ENCODE data around the gene GPC6.

The GPC6 gene

GRCh38 chr13:93899981-93900380 is 673.4 kb downstream of the GPC6 start:
- in situ Hi-C loops (cut with MboI; ENCODE audit: low pct_unique_long_range_greater_than_20kb, low sequenced_read_pairs, unreplicated experiment), result no loop called here
- DNase-seq (ENCODE audit: low spot score), result no peak
- TF ChIP-seq, protein P1, sequence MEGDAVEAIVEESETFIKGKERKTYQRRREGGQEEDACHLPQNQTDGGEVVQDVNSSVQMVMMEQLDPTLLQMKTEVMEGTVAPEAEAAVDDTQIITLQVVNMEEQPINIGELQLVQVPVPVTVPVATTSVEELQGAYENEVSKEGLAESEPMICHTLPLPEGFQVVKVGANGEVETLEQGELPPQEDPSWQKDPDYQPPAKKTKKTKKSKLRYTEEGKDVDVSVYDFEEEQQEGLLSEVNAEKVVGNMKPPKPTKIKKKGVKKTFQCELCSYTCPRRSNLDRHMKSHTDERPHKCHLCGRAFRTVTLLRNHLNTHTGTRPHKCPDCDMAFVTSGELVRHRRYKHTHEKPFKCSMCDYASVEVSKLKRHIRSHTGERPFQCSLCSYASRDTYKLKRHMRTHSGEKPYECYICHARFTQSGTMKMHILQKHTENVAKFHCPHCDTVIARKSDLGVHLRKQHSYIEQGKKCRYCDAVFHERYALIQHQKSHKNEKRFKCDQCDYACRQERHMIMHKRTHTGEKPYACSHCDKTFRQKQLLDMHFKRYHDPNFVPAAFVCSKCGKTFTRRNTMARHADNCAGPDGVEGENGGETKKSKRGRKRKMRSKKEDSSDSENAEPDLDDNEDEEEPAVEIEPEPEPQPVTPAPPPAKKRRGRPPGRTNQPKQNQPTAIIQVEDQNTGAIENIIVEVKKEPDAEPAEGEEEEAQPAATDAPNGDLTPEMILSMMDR (IDR thresholded peaks at IDR 0.05; ENCODE audit: extremely low read depth, insufficient read depth, missing control alignments), result no peak

- no peak for DNase-seq (ENCODE audit: low spot score)
- TF ChIP-seq, protein P1 (IDR thresholded peaks at IDR 0.05; ENCODE audit: extremely low read depth, insufficient read depth, missing control alignments), result no peak
- in situ Hi-C loops (cut with MboI; ENCODE audit: low pct_unique_long_range_greater_than_20kb, low sequenced_read_pairs, unreplicated experiment), result no loop called here
Measured at GRCh38 chr13:93900731-93901130, 674.1 kb downstream of the GPC6 start.

- no peak for DNase-seq (ENCODE audit: low spot score)
- in situ Hi-C loops (cut with MboI; ENCODE audit: low pct_unique_long_range_greater_than_20kb, low sequenced_read_pairs, unreplicated experiment), result no loop called here
Measured at GRCh38 chr13:93903909-93904308, 677.3 kb downstream of the GPC6 start.

GRCh38 chr13:93915269-93915809 is 688.7 kb downstream of the GPC6 start:
- DNase-seq (ENCODE audit: low spot score), result no peak
- TF ChIP-seq, protein P1 (IDR thresholded peaks at IDR 0.05; ENCODE audit: extremely low read depth, insufficient read depth, missing control alignments), result no peak
- in situ Hi-C loops (cut with MboI; ENCODE audit: low pct_unique_long_range_greater_than_20kb, low sequenced_read_pairs, unreplicated experiment), result no loop called here

More at GRCh38 chr13:93903909-93904308, 677.3 kb downstream of the GPC6 start:
- TF ChIP-seq, protein P1 (IDR thresholded peaks at IDR 0.05; ENCODE audit: extremely low read depth, insufficient read depth, missing control alignments), result no peak

DNA sequence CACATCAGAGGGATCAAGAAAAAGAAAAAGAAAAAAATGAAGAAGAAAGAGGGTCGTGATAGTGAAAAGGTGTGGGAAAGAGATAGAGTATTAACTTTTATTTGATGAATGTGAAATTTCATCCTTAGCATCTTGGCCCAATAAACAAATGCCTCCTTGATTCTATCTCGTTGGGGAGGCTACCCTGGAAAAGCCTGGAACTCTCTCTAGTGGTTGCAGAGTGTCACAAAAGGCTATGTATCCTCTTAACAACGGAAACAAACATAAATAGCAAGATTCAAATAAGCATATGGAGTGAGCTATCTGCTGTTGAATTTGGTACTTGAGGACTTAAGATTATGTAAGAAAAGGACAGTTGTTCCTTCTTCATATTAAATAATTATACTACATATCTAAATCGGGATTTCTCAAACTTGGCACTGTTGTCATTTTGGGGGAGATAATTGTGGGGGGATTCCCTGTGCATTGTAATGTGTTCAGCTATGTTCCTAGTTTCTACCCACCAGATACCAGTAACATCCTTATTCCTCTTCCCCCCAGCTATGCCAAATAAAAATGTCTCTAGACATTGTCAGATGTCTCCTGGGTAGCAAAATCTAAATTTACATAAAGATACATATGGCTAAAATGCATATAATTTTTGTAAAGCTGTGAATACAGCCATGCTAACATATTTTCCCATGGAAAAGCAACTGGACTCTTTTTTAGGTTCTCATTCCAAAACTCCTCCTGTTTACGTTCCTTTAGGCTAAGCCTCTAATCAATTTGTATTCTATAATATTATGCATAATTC is 695.7 kb downstream of the GPC6 start:
- TF ChIP-seq, protein P1 (IDR thresholded peaks at IDR 0.05; ENCODE audit: extremely low read depth, insufficient read depth, missing control alignments), result no peak
- DNase-seq (ENCODE audit: low spot score), result no peak

GRCh38 chr13:93925990-93926389 is 699.4 kb downstream of the GPC6 start:
- TF ChIP-seq, protein P1 (IDR thresholded peaks at IDR 0.05; ENCODE audit: extremely low read depth, insufficient read depth, missing control alignments), result no peak
- in situ Hi-C loops (cut with MboI; ENCODE audit: low pct_unique_long_range_greater_than_20kb, low sequenced_read_pairs, unreplicated experiment), result no loop called here
- no peak for DNase-seq (ENCODE audit: low spot score)

More for the DNA sequence above, 695.7 kb downstream of the GPC6 start:
- in situ Hi-C loops (cut with MboI; ENCODE audit: low pct_unique_long_range_greater_than_20kb, low sequenced_read_pairs, unreplicated experiment), result no loop called here
